DOHH2 (cell line): ENCODE measurements around the gene MTMR10.

ENCODE experiments used
- CTCF ChIP-seq: fragments of 200-600 bp; sonication (generic); IDR thresholded peaks from one replicate; pipeline ENCODE4 v1.5.1; 2014; ENCODE audit warnings: antibody characterized with exemption, mild to moderate bottlenecking, low read depth, low read length; ENCODE audit not compliant: poor library complexity, severe bottlenecking
- EZH2phosphoT487 ChIP-seq: fragments of 200-600 bp; sonication (generic); IDR thresholded peaks from 2 replicates; pipeline ENCODE4 v1.6.1; 2017; ENCODE audit warnings: borderline replicate concordance, mild to moderate bottlenecking, antibody characterized with exemption, low read length, moderate library complexity, mixed read lengths

- TF ChIP-seq CTCF (no peak), EZH2phosphoT487 (no peak)
Observed at GRCh38 chr15:30953183-30953582, 38.2 kb downstream of the MTMR10 start.
